ENCODE data around the gene TDRD12. TPM values are rescaled to one million over a fixed set of nuclear protein-coding genes. Genes with fewer than 3 reads are reported as not detected.

The TDRD12 gene
- total and polyA plus RNA-seq, 2 donors (not counting 3 experiments of a cell fraction or from before 2014, with no cell fraction given): 0.03 to 0.09 TPM

DNA sequence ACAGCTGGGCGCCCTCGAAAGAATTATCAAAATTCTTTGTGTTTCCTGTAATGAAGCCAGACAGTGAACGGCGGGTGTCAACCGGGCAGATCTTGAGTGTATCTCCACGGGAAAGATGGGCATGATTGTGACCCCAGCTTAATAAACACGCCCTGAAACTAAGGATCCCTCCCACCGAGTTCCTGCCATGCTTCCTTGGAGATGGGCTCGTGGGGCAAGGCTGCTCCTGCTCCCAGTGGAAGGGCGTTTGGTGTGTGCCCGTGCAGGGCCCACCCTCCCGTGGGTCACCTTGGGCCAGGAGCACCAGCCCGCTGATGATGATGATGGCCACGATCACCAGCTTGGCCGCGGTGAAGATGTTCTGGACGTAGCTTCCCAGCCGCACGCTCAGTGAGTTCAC lies 142.6 kb downstream of the TDRD12 start:
- CTCF ChIA-PET: interaction anchor here (1.3 kb wide), 1 partner anchor 27 kb away, joined by 3 read pairs; no protein-coding TSS in a partner anchor
- intact Hi-C loops (cut with micrococcal nuclease): no loop called here

DNA sequence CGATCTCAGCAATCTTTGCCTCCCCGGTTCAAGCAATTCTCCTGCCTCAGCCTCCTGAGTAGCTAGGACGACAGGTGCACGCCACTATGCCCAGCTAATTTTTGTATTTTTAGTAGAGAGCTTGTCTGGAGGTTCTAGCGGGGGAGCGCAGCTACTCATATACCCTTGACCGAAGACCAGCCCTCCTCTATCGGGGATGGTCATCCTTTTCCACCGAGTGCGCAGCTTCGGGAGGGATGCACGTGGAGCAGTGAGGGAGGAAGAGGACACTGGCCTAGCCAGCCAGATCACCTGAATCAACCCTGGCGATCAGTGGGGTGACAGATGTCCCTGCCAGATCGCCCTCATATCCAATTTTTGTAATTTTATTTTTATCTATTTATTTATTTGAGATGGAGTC lies 143.2 kb downstream of the TDRD12 start:
- intact Hi-C loops (cut with micrococcal nuclease): no loop called here
- POLR2A ChIA-PET: no interaction called here
- Histone ChIP-seq H3K9me1 (replicated peaks; ENCODE audit: control insufficient read depth, extremely low read depth, insufficient read depth, low read length) (no peaks in the 10 kb centered on the region), H3K36me3 (ENCODE audit: control insufficient read depth in 2 of 2, extremely low read depth in 1 of 2, insufficient read depth in 2 of 2, low read length in 2 of 2) (no peaks in the 10 kb centered on the region), H3K9ac (replicated peaks; ENCODE audit: extremely low read depth, insufficient read depth, low read length) (no peak overlapping the region), H3K79me2 (ENCODE audit: control insufficient read depth, insufficient read depth, low read length) (no peaks in the 10 kb centered on the region), H3K4me1 (ENCODE audit: control insufficient read depth, extremely low read depth, insufficient read depth, low read length) (no peaks in the 10 kb centered on the region), H2AFZ (ENCODE audit: low read depth, low read length) (no peak overlapping the region), H3K27ac (ENCODE audit: insufficient read depth, low read depth, low read length) (no peak overlapping the region), H3K27me3 (ENCODE audit: control insufficient read depth in 2 of 2, insufficient read depth in 2 of 2, low read length in 2 of 2) (no peaks in the 10 kb centered on the region), H4K20me1 (replicated peaks; ENCODE audit: control insufficient read depth, extremely low read depth, insufficient read depth, low read length) (no peaks in the 10 kb centered on the region), H3K9me3 (replicated peaks; ENCODE audit: control insufficient read depth, insufficient read depth, low read length) (no peaks in the 10 kb centered on the region), H3K4me2 (ENCODE audit: insufficient read depth, low read length) (no peak overlapping the region), H3K4me3 (replicated peaks in 1 of 3; ENCODE audit: insufficient read depth in 1 of 3, low read depth in 1 of 3, low read length in 3 of 3) (no peak overlapping the region)
- no TSS peak for BruUV-seq (replicated peaks)
- dilution Hi-C loops (cut with MboI; ENCODE audit: extremely low pct_ligation_motif_present, low sequenced_read_pairs): no loop called here
- FAIRE-seq (no peak), DNase-seq (ENCODE audit: low read depth, low spot score) (no peak)
- CTCF ChIA-PET: interaction anchor here (1.3 kb wide), 1 partner anchor 27 kb away, joined by 3 read pairs; no protein-coding TSS in a partner anchor
- TF ChIP-seq MYC (IDR thresholded peaks at IDR 0.05; ENCODE audit: low read depth, low read length): no peak
- TF ChIP-seq, protein P1, sequence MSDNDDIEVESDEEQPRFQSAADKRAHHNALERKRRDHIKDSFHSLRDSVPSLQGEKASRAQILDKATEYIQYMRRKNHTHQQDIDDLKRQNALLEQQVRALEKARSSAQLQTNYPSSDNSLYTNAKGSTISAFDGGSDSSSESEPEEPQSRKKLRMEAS (IDR thresholded peaks at IDR 0.05; ENCODE audit: insufficient read depth, insufficient read length): no peak
- TF ChIP-seq EZH2 (IDR thresholded peaks at IDR 0.05; ENCODE audit: borderline replicate concordance, low read depth, low read length, severe bottlenecking): no peak
- TF ChIP-seq POLR2A (IDR thresholded peaks at IDR 0.05; ENCODE audit: low read depth, low read length): no peak
- TF ChIP-seq FOS (IDR thresholded peaks at IDR 0.05; ENCODE audit: borderline replicate concordance, insufficient read depth, low read length): no peak
- TF ChIP-seq JUN (IDR thresholded peaks at IDR 0.05; ENCODE audit: borderline replicate concordance, insufficient read depth, insufficient read length, low read depth): no peak
- TF ChIP-seq GATA2 (IDR thresholded peaks at IDR 0.05; ENCODE audit: insufficient read depth, insufficient read length, low read depth, low read length): no peak
- TF ChIP-seq POLR2AphosphoS5 (IDR thresholded peaks at IDR 0.05; ENCODE audit: insufficient read depth, low read depth, low read length): no peak
- TF ChIP-seq, protein P2, sequence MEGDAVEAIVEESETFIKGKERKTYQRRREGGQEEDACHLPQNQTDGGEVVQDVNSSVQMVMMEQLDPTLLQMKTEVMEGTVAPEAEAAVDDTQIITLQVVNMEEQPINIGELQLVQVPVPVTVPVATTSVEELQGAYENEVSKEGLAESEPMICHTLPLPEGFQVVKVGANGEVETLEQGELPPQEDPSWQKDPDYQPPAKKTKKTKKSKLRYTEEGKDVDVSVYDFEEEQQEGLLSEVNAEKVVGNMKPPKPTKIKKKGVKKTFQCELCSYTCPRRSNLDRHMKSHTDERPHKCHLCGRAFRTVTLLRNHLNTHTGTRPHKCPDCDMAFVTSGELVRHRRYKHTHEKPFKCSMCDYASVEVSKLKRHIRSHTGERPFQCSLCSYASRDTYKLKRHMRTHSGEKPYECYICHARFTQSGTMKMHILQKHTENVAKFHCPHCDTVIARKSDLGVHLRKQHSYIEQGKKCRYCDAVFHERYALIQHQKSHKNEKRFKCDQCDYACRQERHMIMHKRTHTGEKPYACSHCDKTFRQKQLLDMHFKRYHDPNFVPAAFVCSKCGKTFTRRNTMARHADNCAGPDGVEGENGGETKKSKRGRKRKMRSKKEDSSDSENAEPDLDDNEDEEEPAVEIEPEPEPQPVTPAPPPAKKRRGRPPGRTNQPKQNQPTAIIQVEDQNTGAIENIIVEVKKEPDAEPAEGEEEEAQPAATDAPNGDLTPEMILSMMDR (IDR thresholded peaks at IDR 0.05; ENCODE audit: extremely low read depth in 1 of 2, insufficient read depth in 1 of 2, low read depth in 1 of 2, low read length in 2 of 2): no peak

More for the DNA sequence above, 142.6 kb downstream of the TDRD12 start:
- Histone ChIP-seq H3K9me3 (replicated peaks; ENCODE audit: control insufficient read depth, insufficient read depth, low read length) (no peaks in the 10 kb centered on the region), H3K79me2 (ENCODE audit: control insufficient read depth, insufficient read depth, low read length) (no peaks in the 10 kb centered on the region), H3K9ac (replicated peaks; ENCODE audit: extremely low read depth, insufficient read depth, low read length) (no peak overlapping the region), H4K20me1 (replicated peaks; ENCODE audit: control insufficient read depth, extremely low read depth, insufficient read depth, low read length) (no peaks in the 10 kb centered on the region), H3K4me1 (ENCODE audit: control insufficient read depth, extremely low read depth, insufficient read depth, low read length) (no peaks in the 10 kb centered on the region), H2AFZ (ENCODE audit: low read depth, low read length) (no peak overlapping the region), H3K4me2 (ENCODE audit: insufficient read depth, low read length) (no peak overlapping the region), H3K27me3 (ENCODE audit: control insufficient read depth in 2 of 2, insufficient read depth in 2 of 2, low read length in 2 of 2) (no peaks in the 10 kb centered on the region), H3K4me3 (replicated peaks in 1 of 3; ENCODE audit: insufficient read depth in 1 of 3, low read depth in 1 of 3, low read length in 3 of 3) (no peak overlapping the region), H3K9me1 (replicated peaks; ENCODE audit: control insufficient read depth, extremely low read depth, insufficient read depth, low read length) (no peaks in the 10 kb centered on the region), H3K27ac (ENCODE audit: insufficient read depth, low read depth, low read length) (no peak overlapping the region), H3K36me3 (ENCODE audit: control insufficient read depth in 2 of 2, extremely low read depth in 1 of 2, insufficient read depth in 2 of 2, low read length in 2 of 2) (no peaks in the 10 kb centered on the region)
- POLR2A ChIA-PET: no interaction called here
- FAIRE-seq: no peak
- no peak for TF ChIP-seq FOS (IDR thresholded peaks at IDR 0.05; ENCODE audit: borderline replicate concordance, insufficient read depth, low read length)
- TF ChIP-seq, protein P1 (IDR thresholded peaks at IDR 0.05; ENCODE audit: insufficient read depth, insufficient read length): no peak
- TF ChIP-seq MYC (IDR thresholded peaks at IDR 0.05; ENCODE audit: low read depth, low read length): no peak
- no TSS peak for BruUV-seq (replicated peaks)
- DNase-seq (ENCODE audit: low read depth, low spot score): no peak
- dilution Hi-C loops (cut with MboI; ENCODE audit: extremely low pct_ligation_motif_present, low sequenced_read_pairs): no loop called here
